ENCODE results near the gene SEMA3G.

SEMA3G gene

DNA sequence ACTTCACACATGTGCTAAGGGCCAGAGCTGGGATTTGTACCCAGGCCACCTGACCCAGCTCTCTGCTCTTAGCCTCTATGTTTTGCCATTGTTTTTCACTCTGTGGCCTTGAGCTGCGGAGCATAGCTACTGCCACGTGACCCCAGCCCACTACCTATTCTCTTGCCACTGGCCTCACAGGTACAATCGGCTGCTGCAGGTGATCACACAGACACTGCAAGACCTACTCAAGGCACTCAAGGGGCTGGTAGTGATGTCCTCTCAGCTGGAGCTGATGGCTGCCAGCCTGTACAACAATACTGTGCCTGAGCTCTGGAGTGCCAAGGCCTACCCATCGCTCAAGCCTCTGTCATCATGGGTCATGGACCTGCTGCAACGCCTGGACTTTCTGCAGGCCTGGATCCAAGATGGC lies 46.2 kb downstream of the SEMA3G start:
- H3K4me3 Mint-ChIP-seq: no peak overlapping the region
- no peaks in the 10 kb centered on the region for H3K4me1 Mint-ChIP-seq
- no peak for DNase-seq
- no peak overlapping the region for H3K27ac Mint-ChIP-seq
- no peaks in the 10 kb centered on the region for H3K27me3 Mint-ChIP-seq
- peaks cover 31 to 52% of the 10 kb centered on the region in 2 donors for H3K36me3 Mint-ChIP-seq
- no peak for ATAC-seq (replicated peaks)
- no peaks in the 10 kb centered on the region for H3K9me3 Mint-ChIP-seq

DNA sequence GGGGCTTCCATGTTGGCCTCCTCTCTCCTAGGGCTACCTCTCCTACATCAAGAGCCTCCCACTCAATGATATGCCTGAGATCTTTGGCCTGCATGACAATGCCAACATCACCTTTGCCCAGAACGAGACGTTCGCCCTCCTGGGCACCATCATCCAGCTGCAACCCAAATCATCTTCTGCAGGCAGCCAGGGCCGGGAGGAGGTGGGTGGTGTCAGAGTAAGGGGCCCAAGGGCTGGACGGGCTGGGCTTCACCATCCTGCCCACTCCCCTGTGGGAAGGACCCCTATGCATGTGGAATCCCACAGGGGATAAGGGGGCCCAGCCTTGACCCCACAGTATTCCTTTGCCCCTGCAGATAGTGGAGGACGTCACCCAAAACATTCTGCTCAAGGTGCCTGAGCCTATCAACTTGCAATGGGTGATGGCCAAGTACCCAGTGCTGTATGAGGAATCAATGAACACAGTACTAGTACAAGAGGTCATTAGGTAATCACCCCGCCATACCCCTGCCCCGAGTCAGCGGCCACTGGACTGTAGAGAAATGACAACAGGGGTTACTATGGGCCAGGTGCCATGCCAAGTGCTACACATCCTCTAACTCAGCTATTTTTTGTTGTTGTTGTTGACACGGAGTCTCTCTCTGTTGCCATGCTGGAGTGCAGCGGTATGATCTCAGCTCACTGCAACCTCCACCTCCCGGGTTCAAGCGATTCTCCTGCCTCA lies 47.1 kb downstream of the SEMA3G start:
- Mint-ChIP-seq H3K27me3 (no peaks in the 10 kb centered on the region), H3K36me3 (peaks cover 27 to 50% of the 10 kb centered on the region in 2 donors), H3K4me1 (no peaks in the 10 kb centered on the region), H3K4me3 (no peak overlapping the region), H3K9me3 (no peaks in the 10 kb centered on the region), H3K27ac (no peak overlapping the region)
- DNase-seq (no peak), ATAC-seq (replicated peaks) (no peak)

DNA sequence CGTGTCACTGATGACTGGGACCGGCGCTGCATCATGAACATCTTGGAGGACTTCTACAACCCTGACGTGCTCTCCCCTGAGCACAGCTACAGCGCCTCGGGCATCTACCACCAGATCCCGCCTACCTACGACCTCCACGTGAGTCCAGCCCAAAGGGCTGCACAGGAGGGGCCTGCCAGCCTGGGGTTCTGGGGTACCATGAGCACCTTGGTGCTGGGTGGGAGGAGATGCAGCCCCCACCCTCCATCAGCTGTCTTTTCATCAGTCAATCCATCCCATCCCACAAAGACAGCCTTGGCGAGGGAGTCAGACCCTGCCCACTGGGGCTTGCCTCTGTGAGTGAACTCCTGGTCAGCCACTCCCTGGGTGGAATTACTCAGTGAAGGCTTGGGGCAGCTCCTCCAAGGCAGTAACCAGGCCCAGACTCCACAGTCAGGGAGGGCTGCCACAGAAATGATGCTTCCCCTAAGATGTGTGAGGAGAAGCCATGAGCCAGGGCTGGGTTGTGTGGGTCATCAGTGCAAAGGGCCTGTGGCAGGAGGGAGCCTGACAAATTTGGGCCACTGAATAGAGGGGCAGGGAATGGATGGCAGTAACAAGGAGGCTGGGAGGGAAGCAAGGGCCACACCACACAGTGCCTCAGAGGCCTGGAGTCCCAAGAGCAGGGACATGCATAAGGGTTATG lies 47.9 kb downstream of the SEMA3G start:
- H3K27me3 Mint-ChIP-seq: no peaks in the 10 kb centered on the region
- H3K36me3 Mint-ChIP-seq: peaks cover 22 to 50% of the 10 kb centered on the region in 2 donors
- H3K27ac Mint-ChIP-seq: peak overlapping the region; percentile 71

DNA sequence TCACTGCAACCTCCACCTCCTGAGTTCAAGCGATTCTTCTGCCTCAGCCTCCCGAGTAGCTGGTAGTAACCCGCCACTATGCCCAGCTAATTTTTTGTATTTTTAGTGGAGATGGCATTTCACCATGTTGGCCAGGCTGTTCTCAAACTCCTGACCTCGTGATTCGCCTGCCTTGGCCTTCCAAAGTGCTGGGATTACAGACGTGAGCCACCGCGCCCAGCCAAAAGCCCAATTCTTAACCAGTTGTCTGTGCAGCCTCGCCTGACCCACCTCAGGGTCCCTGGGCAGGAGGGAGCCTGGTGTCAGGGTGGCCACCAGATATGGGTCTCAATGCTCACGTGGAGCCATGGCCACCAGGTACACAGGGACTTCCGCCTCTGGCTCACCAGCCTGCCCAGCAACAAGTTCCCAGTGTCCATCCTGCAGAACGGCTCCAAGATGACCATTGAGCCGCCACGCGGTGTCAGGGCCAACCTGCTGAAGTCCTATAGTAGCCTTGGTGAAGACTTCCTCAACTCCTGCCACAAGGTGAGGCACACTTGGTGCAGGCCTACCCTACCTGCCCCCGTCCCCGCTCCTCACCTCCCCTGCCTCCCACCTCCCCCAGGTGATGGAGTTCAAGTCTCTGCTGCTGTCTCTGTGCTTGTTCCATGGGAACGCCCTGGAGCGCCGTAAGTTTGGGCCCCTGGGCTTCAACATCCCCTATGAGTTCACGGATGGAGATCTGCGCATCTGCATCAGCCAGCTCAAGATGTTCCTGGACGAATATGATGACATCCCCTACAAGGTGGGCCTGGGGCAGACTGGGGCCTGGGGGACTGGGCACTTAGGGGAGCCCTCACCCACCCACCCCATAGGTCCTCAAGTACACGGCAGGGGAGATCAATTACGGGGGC lies 48.6 kb downstream of the SEMA3G start:
- no peak for ATAC-seq (replicated peaks)
- Mint-ChIP-seq H3K9me3 (no peaks in the 10 kb centered on the region), H3K27ac (peak overlapping the region; percentile 25), H3K4me1 (no peaks in the 10 kb centered on the region), H3K36me3 (peaks cover 23 to 50% of the 10 kb centered on the region in 2 donors), H3K27me3 (no peaks in the 10 kb centered on the region), H3K4me3 (no peak overlapping the region)
- DNase-seq: no peak

More for the DNA sequence above, 47.9 kb downstream of the SEMA3G start:
- Mint-ChIP-seq H3K4me1 (no peaks in the 10 kb centered on the region), H3K9me3 (no peaks in the 10 kb centered on the region), H3K4me3 (no peak overlapping the region)
- no peak for ATAC-seq (replicated peaks)
- no peak for DNase-seq

DNA sequence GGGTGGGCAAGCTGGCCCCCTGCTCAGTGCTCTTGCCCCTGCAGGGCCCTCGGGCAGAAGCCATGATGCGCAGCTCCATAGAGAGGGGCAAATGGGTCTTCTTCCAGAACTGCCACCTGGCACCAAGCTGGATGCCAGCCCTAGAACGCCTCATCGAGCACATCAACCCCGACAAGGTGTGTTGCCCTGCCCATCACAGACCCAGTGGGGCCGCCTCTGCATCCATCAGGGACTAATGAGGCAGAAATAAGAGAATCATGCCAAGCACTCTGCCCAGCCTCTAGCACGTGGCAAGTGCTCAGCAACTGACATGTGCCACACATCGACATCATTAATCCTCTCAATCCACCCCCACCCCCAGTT lies 49.4 kb downstream of the SEMA3G start:
- Mint-ChIP-seq H3K4me3 (no peak overlapping the region), H3K36me3 (peaks cover 22 to 43% of the 10 kb centered on the region in 2 donors), H3K27ac (no peak overlapping the region), H3K4me1 (no peaks in the 10 kb centered on the region), H3K27me3 (no peaks in the 10 kb centered on the region), H3K9me3 (no peaks in the 10 kb centered on the region)
- DNase-seq (no peak), ATAC-seq (replicated peaks) (no peak)

DNA sequence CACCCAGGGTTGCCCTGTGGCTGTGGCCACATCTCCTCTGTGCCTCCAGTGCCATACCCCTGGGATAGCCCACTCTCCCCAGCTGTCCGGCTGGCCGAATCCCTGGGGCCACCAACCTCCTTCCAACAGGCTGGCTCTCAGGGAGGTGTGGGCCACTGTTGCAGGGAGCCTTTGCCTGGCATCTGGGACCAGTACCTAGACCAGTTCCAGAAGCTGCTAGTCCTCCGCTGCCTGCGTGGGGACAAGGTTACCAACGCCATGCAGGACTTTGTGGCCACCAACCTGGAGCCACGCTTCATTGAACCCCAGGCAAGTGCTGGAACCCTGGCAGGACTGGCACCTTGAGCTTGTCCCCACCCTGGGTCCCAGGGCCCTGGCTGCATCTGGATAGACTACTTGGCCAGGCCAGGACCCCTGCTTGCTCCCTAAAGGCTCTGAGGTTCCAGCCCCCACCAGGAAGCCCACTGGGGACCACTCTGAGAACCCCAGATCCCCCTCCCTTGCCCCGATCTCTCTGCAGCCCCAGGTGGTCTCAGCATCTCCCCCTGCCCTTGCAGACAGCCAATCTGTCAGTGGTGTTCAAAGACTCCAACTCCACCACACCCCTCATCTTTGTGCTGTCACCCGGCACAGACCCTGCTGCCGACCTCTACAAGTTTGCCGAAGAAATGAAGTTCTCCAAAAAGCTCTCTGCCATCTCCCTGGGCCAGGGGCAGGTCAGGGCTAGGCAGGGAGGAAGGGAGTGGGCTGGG lies 50.0 kb downstream of the SEMA3G start:
- Mint-ChIP-seq H3K27me3 (no peaks in the 10 kb centered on the region), H3K4me1 (no peaks in the 10 kb centered on the region), H3K9me3 (no peaks in the 10 kb centered on the region), H3K4me3 (no peak overlapping the region), H3K36me3 (peaks cover 25 to 43% of the 10 kb centered on the region in 2 donors), H3K27ac (no peak overlapping the region)
- DNase-seq: no peak
- no peak for ATAC-seq (replicated peaks)

DNA sequence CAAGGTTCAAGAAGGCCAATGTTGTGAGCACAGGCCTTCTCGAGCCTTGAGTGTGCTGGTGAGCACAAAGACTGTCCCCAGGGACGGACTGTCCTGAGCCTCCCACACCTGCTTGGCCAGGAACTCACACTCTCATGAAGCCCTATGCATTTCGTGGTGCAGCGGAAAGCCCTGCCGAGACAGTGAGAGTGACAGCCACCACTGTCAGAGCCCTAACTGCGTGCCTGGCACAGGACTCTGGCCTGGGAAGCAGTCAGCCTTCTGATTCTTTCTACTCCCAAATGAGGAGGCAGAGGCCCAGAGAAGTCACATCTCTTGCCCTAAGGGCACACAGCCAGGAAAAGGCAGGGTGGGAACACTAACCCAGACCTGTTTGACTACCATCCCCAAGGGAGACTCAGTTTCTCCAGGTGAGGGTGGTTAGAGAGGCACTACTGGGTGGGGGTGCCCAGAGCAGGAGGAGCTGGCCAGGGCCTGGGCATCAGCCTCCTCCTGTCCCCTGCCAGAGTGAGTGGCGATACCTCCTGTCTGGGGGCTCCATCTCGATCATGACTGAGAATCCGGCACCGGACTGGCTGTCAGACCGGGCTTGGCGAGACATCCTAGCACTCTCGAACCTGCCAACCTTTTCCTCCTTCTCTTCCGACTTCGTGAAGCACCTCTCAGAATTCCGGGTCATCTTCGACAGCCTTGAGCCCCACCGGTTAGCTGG lies 50.8 kb downstream of the SEMA3G start:
- Mint-ChIP-seq H3K9me3 (no peaks in the 10 kb centered on the region), H3K4me3 (no peak overlapping the region), H3K4me1 (no peaks in the 10 kb centered on the region), H3K27ac (no peak overlapping the region), H3K36me3 (peaks cover 21 to 39% of the 10 kb centered on the region in 2 donors), H3K27me3 (no peaks in the 10 kb centered on the region)
- DNase-seq: no peak
- ATAC-seq (replicated peaks): no peak

DNA sequence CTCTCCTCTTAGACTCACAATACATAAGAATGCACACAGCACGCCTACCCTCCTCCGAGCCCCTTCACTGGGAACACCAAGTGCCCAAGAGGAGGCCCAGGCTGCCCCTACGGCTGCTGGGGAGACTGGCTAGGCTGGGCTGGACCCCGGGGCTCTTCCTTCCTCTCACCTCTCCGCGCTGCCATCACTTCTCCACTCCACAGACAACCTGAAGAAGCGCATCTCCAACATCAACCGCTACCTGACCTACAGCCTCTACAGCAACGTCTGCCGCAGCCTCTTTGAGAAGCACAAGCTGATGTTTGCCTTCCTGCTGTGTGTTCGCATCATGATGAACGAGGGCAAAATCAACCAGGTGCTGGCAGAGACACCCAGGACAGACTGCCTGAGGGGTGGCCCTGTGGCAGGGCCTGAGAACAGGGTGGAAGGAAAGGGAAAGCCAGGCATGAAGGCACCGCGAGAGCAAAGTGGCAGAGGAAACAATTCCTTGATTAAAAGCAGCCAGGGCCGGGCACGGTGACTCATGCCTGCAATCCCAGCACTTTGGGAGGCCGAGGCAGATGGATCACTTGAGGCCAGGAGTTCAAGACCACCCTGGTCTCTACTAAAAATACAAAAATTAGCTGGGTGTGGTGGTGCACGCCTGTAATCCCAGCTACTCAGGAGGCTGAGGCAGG lies 51.6 kb downstream of the SEMA3G start:
- ATAC-seq (replicated peaks) (no peak), DNase-seq (no peak)
- Mint-ChIP-seq H3K27ac (no peak overlapping the region), H3K4me1 (no peaks in the 10 kb centered on the region), H3K27me3 (no peaks in the 10 kb centered on the region), H3K9me3 (no peaks in the 10 kb centered on the region), H3K4me3 (no peak overlapping the region), H3K36me3 (peaks cover 20 to 36% of the 10 kb centered on the region in 2 donors)

DNA sequence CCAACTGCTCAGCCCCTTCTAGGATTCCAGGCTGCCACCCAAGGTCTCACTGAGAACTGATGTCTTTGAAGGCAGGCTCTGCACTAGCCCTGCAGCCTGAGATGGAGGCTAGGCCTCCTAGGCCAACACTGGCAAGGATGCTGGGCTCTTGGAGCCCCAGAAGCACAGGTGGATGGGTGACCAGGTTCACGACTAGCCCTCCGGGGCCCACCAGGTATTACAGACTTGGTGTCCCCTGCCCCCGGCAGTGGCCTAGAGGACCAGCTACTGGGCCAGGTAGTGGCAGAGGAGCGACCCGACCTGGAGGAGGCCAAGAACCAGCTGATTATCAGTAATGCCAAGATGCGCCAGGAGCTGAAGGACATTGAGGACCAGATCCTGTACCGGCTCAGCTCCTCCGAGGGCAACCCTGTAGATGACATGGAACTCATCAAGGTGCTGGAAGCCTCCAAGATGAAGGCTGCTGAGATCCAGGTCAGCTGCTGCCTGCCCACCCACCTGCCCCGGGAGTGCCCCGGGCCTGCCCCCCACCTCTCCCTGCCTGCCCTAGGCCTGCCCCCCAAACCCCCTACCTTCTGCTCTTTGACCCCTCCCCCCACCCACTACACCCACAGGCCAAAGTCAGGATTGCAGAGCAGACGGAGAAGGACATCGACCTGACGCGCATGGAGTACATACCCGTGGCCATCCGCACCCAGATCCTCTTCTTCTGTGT lies 52.5 kb downstream of the SEMA3G start:
- H3K4me1 Mint-ChIP-seq: no peaks in the 10 kb centered on the region
- H3K27ac Mint-ChIP-seq: no peak overlapping the region
- no peaks in the 10 kb centered on the region for H3K27me3 Mint-ChIP-seq
- no peaks in the 10 kb centered on the region for H3K9me3 Mint-ChIP-seq
- DNase-seq: no peak
- no peak for ATAC-seq (replicated peaks)
- no peak overlapping the region for H3K4me3 Mint-ChIP-seq
- H3K36me3 Mint-ChIP-seq: peaks cover 20 to 36% of the 10 kb centered on the region in 2 donors

DNA sequence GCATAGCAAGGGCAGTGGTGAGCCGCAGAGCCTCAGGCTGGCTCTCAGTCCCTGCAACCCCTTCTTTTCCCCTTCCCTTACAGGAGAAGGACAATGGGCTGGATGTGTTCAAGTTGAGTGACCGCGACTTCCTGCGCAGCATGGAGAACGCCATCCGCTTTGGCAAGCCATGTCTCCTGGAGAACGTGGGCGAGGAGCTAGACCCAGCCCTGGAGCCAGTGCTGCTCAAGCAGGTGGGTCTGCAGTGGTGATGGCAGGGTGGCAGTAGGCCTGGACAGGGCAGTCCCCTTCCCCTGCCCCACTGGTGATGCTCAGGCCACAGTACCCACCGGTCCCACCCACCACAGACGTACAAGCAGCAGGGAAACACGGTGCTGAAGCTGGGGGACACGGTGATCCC lies 53.8 kb downstream of the SEMA3G start:
- H3K4me3 Mint-ChIP-seq: no peak overlapping the region
- peaks cover 19 to 33% of the 10 kb centered on the region in 2 donors for H3K36me3 Mint-ChIP-seq
- H3K27me3 Mint-ChIP-seq: no peaks in the 10 kb centered on the region
- no peak for DNase-seq
- H3K9me3 Mint-ChIP-seq: no peaks in the 10 kb centered on the region
- no peaks in the 10 kb centered on the region for H3K4me1 Mint-ChIP-seq
- H3K27ac Mint-ChIP-seq: no peak overlapping the region
- ATAC-seq (replicated peaks): no peak

DNA sequence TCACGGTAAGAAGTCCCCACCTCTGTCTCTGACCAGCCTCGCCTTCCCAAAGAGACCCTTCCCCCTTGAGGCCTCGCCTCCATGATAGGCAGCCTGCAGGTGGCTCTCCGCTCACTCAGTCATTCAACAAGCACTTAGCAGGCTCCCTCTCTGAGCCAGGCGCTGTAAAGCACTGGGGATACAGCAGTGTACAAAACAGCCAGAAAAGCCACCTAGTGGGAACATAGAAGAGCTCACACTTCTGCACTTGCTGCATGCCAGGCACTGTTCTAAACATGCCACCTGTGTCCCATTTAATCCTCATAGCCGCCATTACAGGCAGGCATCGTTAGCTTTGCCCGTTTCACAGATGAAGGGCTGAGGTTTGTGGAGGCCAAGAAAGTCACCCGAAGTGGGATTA lies 56.0 kb downstream of the SEMA3G start:
- DNase-seq: no peak
- Mint-ChIP-seq H3K36me3 (peaks cover 16 to 33% of the 10 kb centered on the region in 2 donors), H3K9me3 (no peaks in the 10 kb centered on the region), H3K4me1 (no peaks in the 10 kb centered on the region), H3K4me3 (no peak overlapping the region), H3K27ac (peak overlapping the region; percentile 34), H3K27me3 (no peaks in the 10 kb centered on the region)
- ATAC-seq (replicated peaks): no peak

DNA sequence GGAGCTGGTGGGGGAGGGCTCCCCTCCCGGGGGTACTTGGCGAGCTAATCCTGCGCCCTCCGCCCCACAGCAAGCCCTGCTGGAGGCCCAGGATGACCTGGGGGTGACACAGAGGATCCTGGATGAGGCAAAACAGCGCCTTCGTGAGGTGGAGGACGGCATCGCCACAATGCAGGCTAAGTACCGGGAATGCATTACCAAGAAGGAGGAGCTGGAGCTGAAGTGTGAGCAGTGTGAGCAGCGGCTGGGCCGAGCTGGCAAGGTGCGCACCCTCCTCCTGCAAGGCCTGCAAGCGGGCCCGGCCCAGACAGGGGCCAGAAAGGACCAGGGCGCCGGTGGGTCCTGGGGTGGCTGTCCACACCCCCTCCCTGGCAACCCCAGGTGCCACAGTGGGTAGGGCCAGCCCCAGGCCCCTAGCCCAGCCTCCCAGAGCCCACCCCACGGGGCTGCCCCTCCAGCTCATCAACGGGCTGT lies 56.5 kb downstream of the SEMA3G start:
- H3K4me3 Mint-ChIP-seq: no peak overlapping the region
- no peak overlapping the region for H3K27ac Mint-ChIP-seq
- no peak for ATAC-seq (replicated peaks)
- no peaks in the 10 kb centered on the region for H3K9me3 Mint-ChIP-seq
- H3K36me3 Mint-ChIP-seq: peaks cover 16 to 31% of the 10 kb centered on the region in 2 donors
- DNase-seq: no peak
- no peaks in the 10 kb centered on the region for H3K27me3 Mint-ChIP-seq
- no peaks in the 10 kb centered on the region for H3K4me1 Mint-ChIP-seq

Measured in stimulated activated naive B cell treated with anti-CD40 and anti-IgM and Interleukin-4, amounts not matched to agents 10 μg/mL and 1 μg/mL and 100 μg/mL, for 72 hours (primary cell).